ENCODE data around the gene CLCC1.

GRCh38 chr1:108972951-108973350 lies 9.7 kb upstream of the CLCC1 start:
- no peak for TF ChIP-seq CTCF (IDR thresholded peaks at IDR 0.05)
- no peak for TF ChIP-seq POLR2A (IDR thresholded peaks at IDR 0.05)
